Progenitor cell of endocrine pancreas (in vitro differentiated cells): Measurements from ENCODE around the gene LHFPL2. TPM values are rescaled to one million over a fixed set of nuclear protein-coding genes. Genes with fewer than 3 reads are reported as not detected.

Experiments
- DNase-seq: peaks from one replicate; pipeline ENCODE4 v3.0.0; 2021; ENCODE audit warnings: low spot score; ENCODE audit not compliant: unreplicated experiment
- H3K27ac Mint-ChIP-seq: 2 replicates; pipeline ENCODE4 v1.8.0; 2021; ENCODE audit warnings: mild to moderate bottlenecking, moderate library complexity, mixed read lengths
- H3K27me3 Mint-ChIP-seq: 2 replicates; pipeline ENCODE4 v1.8.0; 2021; ENCODE audit warnings: mixed read lengths
- H3K36me3 Mint-ChIP-seq: 2 replicates; pipeline ENCODE4 v1.8.0; 2022; ENCODE audit warnings: mixed read lengths; ENCODE audit not compliant: insufficient read depth
- H3K4me1 Mint-ChIP-seq: 2 replicates; pipeline ENCODE4 v1.8.0; 2021; ENCODE audit warnings: low read depth, mixed read lengths
- H3K4me3 Mint-ChIP-seq: 2 replicates; pipeline ENCODE4 v1.8.0; 2021; ENCODE audit warnings: low read depth, mild to moderate bottlenecking, moderate library complexity, mixed read lengths
- H3K9me3 Mint-ChIP-seq: 2 replicates; pipeline ENCODE4 v1.8.0; 2021; ENCODE audit warnings: low read depth, mixed read lengths
- total RNA-seq: library from RNA; stranded (reverse); gene quantifications from 2 replicates; pipeline ENCODE4 v1.2.1, GENCODE V29; 2021
- TF ChIP-seq, protein P1 (sequence below): fragments of 200-600 bp; sonication (generic); IDR thresholded peaks from one replicate; pipeline ENCODE4 v1.5.0; 2021; ENCODE audit warnings: antibody characterized with exemption, mild to moderate bottlenecking; ENCODE audit not compliant: unreplicated experiment

The LHFPL2 gene
- total RNA-seq, 1 donor from 2014 or later = 15.0 TPM

GRCh38 chr5:78545406-78545805 lies 103.2 kb downstream of the LHFPL2 start:
- no peak for DNase-seq
- Mint-ChIP-seq H3K27me3 (peaks cover 3% of the 10 kb centered on the region), H3K4me3 (no peak overlapping the region), H3K36me3 (peaks cover 4% of the 10 kb centered on the region), H3K9me3 (peaks cover 4% of the 10 kb centered on the region), H3K27ac (no peak overlapping the region), H3K4me1 (peaks cover 29% of the 10 kb centered on the region)
- TF ChIP-seq, protein P1, sequence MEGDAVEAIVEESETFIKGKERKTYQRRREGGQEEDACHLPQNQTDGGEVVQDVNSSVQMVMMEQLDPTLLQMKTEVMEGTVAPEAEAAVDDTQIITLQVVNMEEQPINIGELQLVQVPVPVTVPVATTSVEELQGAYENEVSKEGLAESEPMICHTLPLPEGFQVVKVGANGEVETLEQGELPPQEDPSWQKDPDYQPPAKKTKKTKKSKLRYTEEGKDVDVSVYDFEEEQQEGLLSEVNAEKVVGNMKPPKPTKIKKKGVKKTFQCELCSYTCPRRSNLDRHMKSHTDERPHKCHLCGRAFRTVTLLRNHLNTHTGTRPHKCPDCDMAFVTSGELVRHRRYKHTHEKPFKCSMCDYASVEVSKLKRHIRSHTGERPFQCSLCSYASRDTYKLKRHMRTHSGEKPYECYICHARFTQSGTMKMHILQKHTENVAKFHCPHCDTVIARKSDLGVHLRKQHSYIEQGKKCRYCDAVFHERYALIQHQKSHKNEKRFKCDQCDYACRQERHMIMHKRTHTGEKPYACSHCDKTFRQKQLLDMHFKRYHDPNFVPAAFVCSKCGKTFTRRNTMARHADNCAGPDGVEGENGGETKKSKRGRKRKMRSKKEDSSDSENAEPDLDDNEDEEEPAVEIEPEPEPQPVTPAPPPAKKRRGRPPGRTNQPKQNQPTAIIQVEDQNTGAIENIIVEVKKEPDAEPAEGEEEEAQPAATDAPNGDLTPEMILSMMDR = no peak

GRCh38 chr5:78544561-78545201 lies 103.9 kb downstream of the LHFPL2 start:
- Mint-ChIP-seq H3K9me3 (no peaks in the 10 kb centered on the region), H3K4me3 (no peak overlapping the region), H3K4me1 (peaks cover 29% of the 10 kb centered on the region), H3K36me3 (no peaks in the 10 kb centered on the region), H3K27ac (no peak overlapping the region), H3K27me3 (peaks cover 3% of the 10 kb centered on the region)
- TF ChIP-seq, protein P1 = no peak
- DNase-seq = no peak

- DNase-seq = no peak
- no peak overlapping the region for H3K4me3 Mint-ChIP-seq
- H3K4me1 Mint-ChIP-seq = peaks cover 29% of the 10 kb centered on the region
- TF ChIP-seq, protein P1 = no peak
- H3K27me3 Mint-ChIP-seq = peaks cover 3% of the 10 kb centered on the region
- H3K9me3 Mint-ChIP-seq = no peaks in the 10 kb centered on the region
- no peaks in the 10 kb centered on the region for H3K36me3 Mint-ChIP-seq
- no peak overlapping the region for H3K27ac Mint-ChIP-seq
Observed at GRCh38 chr5:78543916-78544315, 104.7 kb downstream of the LHFPL2 start.

DNA sequence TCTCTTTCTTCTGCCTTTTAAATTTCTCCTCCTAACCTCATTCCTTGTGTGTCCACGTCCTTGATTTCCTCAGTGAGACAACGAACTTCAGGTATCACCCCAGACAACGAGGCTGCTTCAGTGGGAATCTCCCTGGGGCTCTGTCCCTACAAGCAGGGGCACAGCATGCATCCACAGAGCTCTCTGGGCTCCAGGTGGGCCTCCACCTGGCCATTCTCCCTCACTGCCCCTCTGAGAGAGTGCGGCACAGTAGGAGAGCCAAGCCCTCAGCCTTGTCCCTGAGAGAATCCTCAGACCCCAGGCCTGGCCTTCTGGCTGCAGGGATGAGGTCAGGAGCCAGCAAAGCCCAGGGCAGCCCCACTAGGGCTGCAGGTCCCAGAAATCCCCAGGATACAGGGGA lies 105.3 kb downstream of the LHFPL2 start:
- no peak overlapping the region for H3K27ac Mint-ChIP-seq
- H3K9me3 Mint-ChIP-seq = no peaks in the 10 kb centered on the region
- peaks cover 26% of the 10 kb centered on the region for H3K4me1 Mint-ChIP-seq
- TF ChIP-seq, protein P1 = no peak
- no peak overlapping the region for H3K4me3 Mint-ChIP-seq
- peaks cover 3% of the 10 kb centered on the region for H3K27me3 Mint-ChIP-seq
- no peak for DNase-seq
- no peaks in the 10 kb centered on the region for H3K36me3 Mint-ChIP-seq

GRCh38 chr5:78542321-78542840 lies 106.2 kb downstream of the LHFPL2 start:
- TF ChIP-seq, protein P1 = no peak
- no peak overlapping the region for H3K27ac Mint-ChIP-seq
- H3K4me1 Mint-ChIP-seq = peaks cover 22% of the 10 kb centered on the region
- no peaks in the 10 kb centered on the region for H3K9me3 Mint-ChIP-seq
- DNase-seq = no peak
- H3K36me3 Mint-ChIP-seq = no peaks in the 10 kb centered on the region
- peaks cover 3% of the 10 kb centered on the region for H3K27me3 Mint-ChIP-seq
- no peak overlapping the region for H3K4me3 Mint-ChIP-seq
